Measurements from ENCODE around the gene PTPRN2. TPM values are rescaled to one million over a fixed set of nuclear protein-coding genes. Genes with fewer than 3 reads are reported as not detected.

PTPRN2 gene
- polyA plus RNA-seq, 1 of the 3 experiments (the other 2 are of a cell fraction): 4.0 TPM

DNA sequence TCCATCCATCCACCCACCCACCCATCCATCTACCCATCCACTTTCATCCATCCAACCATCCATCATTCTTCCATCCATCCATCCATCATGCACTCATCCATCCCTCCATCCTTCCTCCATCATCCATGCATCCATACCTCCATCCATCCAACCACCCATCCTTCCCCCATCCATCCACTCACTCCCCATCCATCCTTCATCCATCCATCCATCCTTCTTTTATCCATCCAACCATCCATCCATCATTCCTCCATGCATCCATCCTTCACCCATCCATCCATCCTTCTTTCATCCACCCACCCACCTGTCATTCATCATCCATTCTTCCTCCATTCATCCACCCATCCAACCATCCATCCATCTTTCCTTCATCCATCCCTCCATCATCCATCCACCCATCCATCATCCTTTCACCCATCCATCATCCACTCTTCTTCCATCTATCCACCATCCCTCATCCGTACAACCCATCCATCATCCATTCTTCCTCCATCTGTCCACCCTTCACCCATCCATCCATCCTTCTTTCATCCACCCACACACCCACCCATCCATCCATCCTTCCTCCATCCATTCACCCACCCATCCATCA is 822.6 kb downstream of the PTPRN2 start:
- no peak for DNase-seq
- CTCF ChIA-PET: no interaction called here
- Histone ChIP-seq H3K9ac (no peak overlapping the region), H3K36me3 (replicated peaks in 1 of 2; ENCODE audit: control insufficient read depth in 1 of 2, insufficient read depth in 2 of 2, low read length in 1 of 2) (no peaks in the 10 kb centered on the region), H3K9me3 (no peaks in the 10 kb centered on the region; the same call in 1 of the 2 replicates), H3F3A (replicated peaks; ENCODE audit: insufficient read depth) (no peaks in the 10 kb centered on the region), H3K27me3 (ENCODE audit: insufficient read depth) (no peaks in the 10 kb centered on the region), H3K9me2 (no peaks in the 10 kb centered on the region), H3K4me3 (ENCODE audit: low read depth in 2 of 2, low read length in 1 of 2) (no peak overlapping the region), H3K27ac (ENCODE audit: low read depth in 2 of 2, low read length in 1 of 2) (no peak overlapping the region), H4K20me1 (ENCODE audit: insufficient read depth) (no peaks in the 10 kb centered on the region), H2AFZ (ENCODE audit: low read depth) (no peak overlapping the region), H3K4me2 (no peak overlapping the region), H3K79me2 (ENCODE audit: insufficient read depth) (no peaks in the 10 kb centered on the region), H3K4me1 (ENCODE audit: control insufficient read depth in 1 of 2, insufficient read depth in 2 of 2, low read depth in 1 of 2, low read length in 1 of 2) (peaks cover 0 to 16% of the 10 kb centered on the region in 2 experiments; a peak in 1 of 4 replicates)
- POLR2A ChIA-PET: no interaction called here
- 39% methylated on average over 1 of the region's 1 CpG for WGBS (ENCODE audit: low lambda C conversion rate)
- TF ChIP-seq POLR2AphosphoS5 (IDR thresholded peaks at IDR 0.05; ENCODE audit: low read depth, low read length) (no peak), GATA2 (CRISPR knock-in tag; IDR thresholded peaks at IDR 0.05) (no peak), RAD21 (IDR thresholded peaks at IDR 0.05; ENCODE audit: low read length) (no peak), TAF1 (IDR thresholded peaks at IDR 0.05; ENCODE audit: borderline replicate concordance, low read depth, low read length) (no peak), FOSL2 (IDR thresholded peaks at IDR 0.05; ENCODE audit: borderline replicate concordance, low read depth) (no peak), FOXJ3 (CRISPR knock-in tag; IDR thresholded peaks at IDR 0.05) (no peak), RCOR1 (IDR thresholded peaks at IDR 0.05; ENCODE audit: low read length) (no peak), MEF2A (IDR thresholded peaks at IDR 0.05; ENCODE audit: borderline replicate concordance, low read depth) (no peak), ELF1 (IDR thresholded peaks at IDR 0.05) (no peak), TEAD4 (IDR thresholded peaks at IDR 0.05; ENCODE audit: borderline replicate concordance, insufficient read depth) (no peak), NFIC (IDR thresholded peaks at IDR 0.05; ENCODE audit: borderline replicate concordance) (no peak)
- TF ChIP-seq, protein P1, sequence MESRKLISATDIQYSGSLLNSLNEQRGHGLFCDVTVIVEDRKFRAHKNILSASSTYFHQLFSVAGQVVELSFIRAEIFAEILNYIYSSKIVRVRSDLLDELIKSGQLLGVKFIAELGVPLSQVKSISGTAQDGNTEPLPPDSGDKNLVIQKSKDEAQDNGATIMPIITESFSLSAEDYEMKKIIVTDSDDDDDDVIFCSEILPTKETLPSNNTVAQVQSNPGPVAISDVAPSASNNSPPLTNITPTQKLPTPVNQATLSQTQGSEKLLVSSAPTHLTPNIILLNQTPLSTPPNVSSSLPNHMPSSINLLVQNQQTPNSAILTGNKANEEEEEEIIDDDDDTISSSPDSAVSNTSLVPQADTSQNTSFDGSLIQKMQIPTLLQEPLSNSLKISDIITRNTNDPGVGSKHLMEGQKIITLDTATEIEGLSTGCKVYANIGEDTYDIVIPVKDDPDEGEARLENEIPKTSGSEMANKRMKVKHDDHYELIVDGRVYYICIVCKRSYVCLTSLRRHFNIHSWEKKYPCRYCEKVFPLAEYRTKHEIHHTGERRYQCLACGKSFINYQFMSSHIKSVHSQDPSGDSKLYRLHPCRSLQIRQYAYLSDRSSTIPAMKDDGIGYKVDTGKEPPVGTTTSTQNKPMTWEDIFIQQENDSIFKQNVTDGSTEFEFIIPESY (IDR thresholded peaks at IDR 0.05; ENCODE audit: borderline replicate concordance, low read depth): no peak
- TF ChIP-seq, protein P2, sequence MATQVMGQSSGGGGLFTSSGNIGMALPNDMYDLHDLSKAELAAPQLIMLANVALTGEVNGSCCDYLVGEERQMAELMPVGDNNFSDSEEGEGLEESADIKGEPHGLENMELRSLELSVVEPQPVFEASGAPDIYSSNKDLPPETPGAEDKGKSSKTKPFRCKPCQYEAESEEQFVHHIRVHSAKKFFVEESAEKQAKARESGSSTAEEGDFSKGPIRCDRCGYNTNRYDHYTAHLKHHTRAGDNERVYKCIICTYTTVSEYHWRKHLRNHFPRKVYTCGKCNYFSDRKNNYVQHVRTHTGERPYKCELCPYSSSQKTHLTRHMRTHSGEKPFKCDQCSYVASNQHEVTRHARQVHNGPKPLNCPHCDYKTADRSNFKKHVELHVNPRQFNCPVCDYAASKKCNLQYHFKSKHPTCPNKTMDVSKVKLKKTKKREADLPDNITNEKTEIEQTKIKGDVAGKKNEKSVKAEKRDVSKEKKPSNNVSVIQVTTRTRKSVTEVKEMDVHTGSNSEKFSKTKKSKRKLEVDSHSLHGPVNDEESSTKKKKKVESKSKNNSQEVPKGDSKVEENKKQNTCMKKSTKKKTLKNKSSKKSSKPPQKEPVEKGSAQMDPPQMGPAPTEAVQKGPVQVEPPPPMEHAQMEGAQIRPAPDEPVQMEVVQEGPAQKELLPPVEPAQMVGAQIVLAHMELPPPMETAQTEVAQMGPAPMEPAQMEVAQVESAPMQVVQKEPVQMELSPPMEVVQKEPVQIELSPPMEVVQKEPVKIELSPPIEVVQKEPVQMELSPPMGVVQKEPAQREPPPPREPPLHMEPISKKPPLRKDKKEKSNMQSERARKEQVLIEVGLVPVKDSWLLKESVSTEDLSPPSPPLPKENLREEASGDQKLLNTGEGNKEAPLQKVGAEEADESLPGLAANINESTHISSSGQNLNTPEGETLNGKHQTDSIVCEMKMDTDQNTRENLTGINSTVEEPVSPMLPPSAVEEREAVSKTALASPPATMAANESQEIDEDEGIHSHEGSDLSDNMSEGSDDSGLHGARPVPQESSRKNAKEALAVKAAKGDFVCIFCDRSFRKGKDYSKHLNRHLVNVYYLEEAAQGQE (IDR thresholded peaks at IDR 0.05; ENCODE audit: low read depth, low read length): no peak
- TF ChIP-seq, protein P3, sequence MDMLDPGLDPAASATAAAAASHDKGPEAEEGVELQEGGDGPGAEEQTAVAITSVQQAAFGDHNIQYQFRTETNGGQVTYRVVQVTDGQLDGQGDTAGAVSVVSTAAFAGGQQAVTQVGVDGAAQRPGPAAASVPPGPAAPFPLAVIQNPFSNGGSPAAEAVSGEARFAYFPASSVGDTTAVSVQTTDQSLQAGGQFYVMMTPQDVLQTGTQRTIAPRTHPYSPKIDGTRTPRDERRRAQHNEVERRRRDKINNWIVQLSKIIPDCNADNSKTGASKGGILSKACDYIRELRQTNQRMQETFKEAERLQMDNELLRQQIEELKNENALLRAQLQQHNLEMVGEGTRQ (IDR thresholded peaks at IDR 0.05; ENCODE audit: borderline replicate concordance, low read depth, low read length): no peak
- TF ChIP-seq, protein P4, sequence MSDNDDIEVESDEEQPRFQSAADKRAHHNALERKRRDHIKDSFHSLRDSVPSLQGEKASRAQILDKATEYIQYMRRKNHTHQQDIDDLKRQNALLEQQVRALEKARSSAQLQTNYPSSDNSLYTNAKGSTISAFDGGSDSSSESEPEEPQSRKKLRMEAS (IDR thresholded peaks at IDR 0.05; ENCODE audit: low read depth): no peak
- TF ChIP-seq, protein P5, sequence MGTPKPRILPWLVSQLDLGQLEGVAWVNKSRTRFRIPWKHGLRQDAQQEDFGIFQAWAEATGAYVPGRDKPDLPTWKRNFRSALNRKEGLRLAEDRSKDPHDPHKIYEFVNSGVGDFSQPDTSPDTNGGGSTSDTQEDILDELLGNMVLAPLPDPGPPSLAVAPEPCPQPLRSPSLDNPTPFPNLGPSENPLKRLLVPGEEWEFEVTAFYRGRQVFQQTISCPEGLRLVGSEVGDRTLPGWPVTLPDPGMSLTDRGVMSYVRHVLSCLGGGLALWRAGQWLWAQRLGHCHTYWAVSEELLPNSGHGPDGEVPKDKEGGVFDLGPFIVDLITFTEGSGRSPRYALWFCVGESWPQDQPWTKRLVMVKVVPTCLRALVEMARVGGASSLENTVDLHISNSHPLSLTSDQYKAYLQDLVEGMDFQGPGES (IDR thresholded peaks at IDR 0.05; ENCODE audit: low read depth, low read length): no peak
